HPDE6-E6E7 (cell line): ENCODE measurements around the gene MFN2.

Source experiments
- DNase-seq: peaks from one replicate; pipeline ENCODE4 v3.0.0; 2011; ENCODE audit warnings: missing footprints; ENCODE audit errors: extremely low spot score

Gene MFN2

DNA sequence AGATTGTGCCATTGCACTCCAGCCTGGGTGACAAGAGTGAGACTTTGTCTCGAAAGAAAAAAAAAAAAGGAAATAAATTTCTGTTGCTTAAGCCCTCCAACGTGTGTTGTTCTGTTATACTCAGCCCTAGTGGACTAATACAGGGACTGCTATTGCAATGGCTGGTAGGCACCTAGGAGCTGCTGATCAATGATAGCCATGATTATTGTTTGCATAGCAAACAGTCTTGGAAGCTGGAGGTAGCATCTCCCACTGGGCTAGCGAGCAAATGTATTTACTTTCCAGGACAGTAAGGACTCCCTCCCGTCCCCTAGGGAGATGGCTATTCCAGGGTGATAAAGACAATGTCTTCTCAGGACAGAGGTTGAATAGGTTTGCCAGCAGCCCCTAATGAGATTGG is 69.4 kb downstream of the MFN2 start:
- DNase-seq: no peak

GRCh38 chr1:12051361-12051760 is 71.1 kb downstream of the MFN2 start:
- DNase-seq: no peak

- DNase-seq: peak; percentile 90
Measured at GRCh38 chr1:12052008-12052573, 71.8 kb downstream of the MFN2 start.

DNA sequence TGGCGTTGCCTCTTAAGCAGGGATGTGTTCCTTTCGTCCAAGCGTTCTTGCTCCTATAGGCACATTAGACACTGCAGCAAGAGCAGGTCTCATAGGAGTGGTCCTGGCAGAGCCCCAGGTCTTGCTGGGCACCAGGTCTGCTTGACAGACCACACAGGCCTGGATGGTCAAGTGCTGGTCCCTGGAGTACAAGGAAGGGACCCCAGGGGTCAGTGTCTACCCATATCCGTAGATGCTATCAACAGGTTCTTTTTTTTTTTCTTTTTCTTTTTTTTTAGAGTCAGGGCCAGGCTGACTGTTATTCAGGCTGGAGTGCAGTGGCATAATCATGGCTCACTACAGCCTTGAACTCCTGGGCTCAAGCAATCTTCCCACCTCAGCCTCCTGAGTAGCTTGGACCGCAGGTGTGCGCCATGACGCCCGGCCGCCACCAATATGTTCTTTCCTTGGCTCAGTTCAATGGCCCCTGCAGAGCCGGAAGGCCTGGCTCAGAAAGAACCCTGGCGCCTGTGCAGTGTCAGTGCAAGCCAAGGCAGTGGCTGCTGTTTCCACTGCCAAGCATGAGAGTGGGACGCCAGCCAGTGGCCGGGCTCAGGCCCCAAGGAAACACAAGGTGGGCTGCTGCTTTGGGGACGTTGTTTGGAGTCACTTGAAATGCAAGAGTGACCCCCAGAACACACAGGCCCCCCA is 72.9 kb downstream of the MFN2 start:
- no peak for DNase-seq

GRCh38 chr1:12053752-12054548 is 73.7 kb downstream of the MFN2 start:
- no peak for DNase-seq

- no peak for DNase-seq
Measured at GRCh38 chr1:12055259-12055658, 75.0 kb downstream of the MFN2 start.

DNA sequence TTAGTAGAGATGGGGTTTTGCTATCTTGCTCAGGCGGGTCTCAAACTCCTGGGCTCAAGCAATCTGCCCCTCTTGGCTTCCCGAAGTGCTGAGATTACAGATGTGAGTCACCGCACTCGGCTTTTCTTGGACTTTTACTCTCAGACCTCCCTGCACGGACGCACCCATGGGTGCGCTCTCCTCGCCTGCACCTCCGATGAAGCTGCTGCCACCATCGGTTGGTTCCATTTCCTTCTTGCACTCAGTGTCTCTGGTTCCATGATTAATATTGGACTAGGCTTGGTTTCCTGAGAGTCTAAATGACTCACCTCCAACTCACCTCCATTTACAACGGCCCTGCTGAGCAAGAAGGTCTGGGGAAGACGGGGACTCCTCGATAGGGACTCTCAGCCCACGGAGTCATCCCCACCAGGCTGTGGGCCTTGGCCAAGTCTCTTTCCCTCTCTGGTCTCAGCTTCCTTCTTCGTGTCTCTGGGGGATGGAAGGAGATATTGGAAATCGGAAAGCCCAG is 76.1 kb downstream of the MFN2 start:
- peak; percentile 64 for DNase-seq

- no peak for DNase-seq
Measured at GRCh38 chr1:12057382-12057781, 77.1 kb downstream of the MFN2 start.

- no peak for DNase-seq
Measured at GRCh38 chr1:12057940-12058687, 77.9 kb downstream of the MFN2 start.

GRCh38 chr1:12059226-12059625 is 79.0 kb downstream of the MFN2 start:
- no peak for DNase-seq

- no peak for DNase-seq
Measured at GRCh38 chr1:12059722-12060464, 79.6 kb downstream of the MFN2 start.

GRCh38 chr1:12060500-12060899 is 80.3 kb downstream of the MFN2 start:
- no peak for DNase-seq
